CD4-positive, alpha-beta T cell treated with Interleukin-17A for 4 hours (primary cell): ENCODE data around the gene MED13L.

Experiments
- DNase-seq: peaks from one replicate; pipeline ENCODE4 v3.0.0-alpha.2; 2020; ENCODE audit warnings: mixed read lengths

MED13L gene

DNA sequence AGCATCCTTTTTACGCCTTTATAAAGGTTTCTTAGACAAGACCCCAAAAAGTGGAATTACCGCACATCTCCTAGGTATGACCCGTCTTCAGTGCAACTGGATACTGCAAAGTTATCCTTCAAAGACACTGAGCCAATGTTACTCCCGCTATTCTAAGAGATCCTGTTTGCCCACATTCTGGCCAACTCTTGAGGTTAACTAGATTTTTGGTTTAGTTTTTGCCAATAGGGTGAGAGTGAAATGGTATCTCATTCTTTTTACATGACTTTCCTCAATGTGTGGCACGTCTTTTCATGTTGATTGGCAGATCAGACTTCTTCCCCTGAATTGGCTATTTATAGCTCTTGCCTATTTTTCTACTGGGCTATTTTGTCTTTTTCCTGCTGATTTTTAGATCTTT lies 347.2 kb downstream of the MED13L start:
- DNase-seq: no peak

DNA sequence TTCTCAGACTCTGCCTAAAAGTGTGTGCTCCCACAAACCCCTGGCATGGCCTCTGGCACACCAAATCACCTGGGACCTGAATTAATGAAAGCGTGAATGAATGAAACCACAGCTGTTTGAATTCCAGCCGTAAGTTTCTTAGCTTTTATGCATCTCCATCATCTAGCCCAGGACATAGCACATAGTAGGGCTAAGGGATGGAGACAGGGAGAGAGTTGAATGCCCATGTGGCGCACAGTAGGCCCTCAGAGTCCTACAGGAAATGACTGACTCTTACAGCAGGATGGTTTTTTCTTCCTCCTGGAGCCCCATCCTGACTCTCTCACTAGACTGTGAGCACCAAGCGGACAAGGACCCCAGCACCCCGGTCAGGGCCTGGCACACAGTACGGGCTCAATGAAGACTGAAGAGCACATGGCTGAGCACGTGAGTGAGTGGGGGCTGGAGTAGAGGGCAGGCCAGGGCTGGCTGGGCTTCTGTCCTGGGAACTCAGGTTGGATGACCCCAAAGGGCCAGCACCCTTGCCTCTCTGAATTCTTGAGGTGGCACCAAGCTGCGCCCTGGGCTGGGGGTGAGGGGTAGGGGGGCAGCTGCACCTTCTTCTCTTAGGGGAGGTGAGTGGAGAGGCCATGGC lies 351.3 kb downstream of the MED13L start:
- no peak for DNase-seq

DNA sequence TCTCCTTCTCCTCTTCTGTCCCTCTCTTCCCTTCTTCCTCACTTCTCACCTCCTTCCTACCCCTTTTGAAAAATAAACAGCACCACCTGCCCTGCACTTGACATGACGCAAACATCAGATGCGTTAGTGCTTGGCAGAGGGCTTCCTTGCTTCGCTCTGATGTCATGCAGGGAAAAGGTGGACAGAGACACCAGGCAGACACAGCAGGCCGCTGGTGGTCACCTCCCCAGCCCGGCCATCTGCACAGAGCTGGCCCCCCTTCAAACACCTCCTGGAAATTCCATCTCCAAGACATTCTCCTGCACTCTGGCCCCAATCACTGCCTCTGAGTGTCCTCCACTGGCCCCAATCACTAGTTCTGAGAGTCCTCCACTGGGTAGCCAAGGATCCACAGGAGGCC lies 353.6 kb downstream of the MED13L start:
- no peak for DNase-seq

DNA sequence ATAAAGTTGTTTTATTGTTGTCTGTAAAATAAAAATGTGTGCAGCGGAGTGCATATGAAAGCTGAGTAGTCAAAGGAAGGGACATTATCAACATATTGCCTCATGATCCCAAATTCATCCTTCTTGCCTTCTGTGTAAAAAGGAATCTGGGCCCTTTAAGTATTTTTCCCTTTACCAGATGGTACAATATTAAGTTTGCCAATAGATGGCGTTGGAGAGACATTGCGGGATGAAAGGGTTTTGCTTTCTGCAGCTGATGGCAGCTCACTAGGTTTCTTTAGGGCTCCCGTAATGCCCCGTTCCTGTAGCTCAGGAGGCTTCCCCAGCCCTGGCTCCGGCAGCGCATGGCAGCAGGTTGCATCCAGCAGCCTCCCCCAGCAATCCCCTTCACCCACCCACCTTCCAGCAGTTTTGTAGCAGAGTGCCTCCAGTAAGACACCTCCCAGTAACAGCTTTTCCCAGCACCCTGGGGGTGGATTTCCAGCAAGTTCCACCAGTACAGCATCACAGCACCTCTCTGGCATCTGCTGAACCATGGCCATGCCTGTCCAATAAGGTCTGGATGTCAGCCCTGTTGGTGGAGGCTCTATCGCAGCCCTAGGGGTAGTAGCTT lies 354.4 kb downstream of the MED13L start:
- DNase-seq: no peak

DNA sequence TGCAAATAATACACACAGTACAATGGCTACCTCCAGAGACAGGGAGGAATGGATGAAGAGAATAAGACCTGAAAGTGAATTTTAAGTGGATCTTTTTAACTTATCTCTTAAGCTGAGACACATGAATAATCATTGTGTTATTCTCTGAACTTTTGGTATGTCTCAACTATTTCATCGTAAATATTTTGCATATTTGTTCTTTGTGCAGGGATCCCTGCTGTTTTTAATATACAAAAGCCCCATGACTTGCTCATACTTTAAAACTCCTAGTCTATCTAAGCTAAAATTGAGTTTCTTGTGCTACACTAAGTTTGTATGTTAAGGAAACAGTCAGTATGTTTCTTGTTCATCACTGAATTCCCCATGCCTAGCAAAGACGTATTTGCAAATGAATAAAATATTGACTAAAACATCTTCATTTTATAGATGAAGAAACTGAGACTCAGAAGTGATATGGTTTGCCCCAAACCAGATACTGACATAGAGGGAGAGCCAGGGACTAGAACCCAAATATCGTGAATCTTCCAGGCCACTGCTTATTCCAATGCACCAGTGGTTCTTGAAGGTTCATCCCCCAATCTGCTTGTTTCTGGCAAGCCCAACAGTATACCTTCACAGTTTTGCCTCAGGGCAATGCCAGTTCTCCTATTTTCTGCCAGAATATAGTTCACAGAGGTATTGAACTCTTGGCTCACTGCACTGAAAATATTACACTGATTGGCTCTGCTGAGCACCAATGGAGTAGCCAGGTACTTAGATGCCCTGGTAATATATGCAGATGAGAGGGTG lies 356.9 kb downstream of the MED13L start:
- DNase-seq: no peak

DNA sequence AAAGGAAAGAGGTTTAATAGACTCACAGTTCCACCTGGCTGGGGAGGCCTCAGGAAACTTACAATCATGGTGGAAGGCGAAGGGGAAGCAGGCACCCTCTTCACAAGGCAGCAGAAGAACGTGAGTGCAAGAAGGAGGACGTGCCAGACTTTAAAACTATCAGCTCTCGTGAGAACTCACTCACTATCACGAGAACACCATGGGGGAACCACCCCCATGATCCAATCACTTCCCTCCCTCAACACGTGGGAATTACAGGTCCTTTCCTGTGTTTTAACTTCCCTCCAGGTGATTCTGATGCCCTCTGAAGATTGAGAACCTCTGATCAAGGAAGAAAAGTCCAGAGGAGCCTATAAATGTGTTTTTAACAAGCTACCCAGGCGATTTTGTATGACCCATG lies 358.7 kb downstream of the MED13L start:
- no peak for DNase-seq

DNA sequence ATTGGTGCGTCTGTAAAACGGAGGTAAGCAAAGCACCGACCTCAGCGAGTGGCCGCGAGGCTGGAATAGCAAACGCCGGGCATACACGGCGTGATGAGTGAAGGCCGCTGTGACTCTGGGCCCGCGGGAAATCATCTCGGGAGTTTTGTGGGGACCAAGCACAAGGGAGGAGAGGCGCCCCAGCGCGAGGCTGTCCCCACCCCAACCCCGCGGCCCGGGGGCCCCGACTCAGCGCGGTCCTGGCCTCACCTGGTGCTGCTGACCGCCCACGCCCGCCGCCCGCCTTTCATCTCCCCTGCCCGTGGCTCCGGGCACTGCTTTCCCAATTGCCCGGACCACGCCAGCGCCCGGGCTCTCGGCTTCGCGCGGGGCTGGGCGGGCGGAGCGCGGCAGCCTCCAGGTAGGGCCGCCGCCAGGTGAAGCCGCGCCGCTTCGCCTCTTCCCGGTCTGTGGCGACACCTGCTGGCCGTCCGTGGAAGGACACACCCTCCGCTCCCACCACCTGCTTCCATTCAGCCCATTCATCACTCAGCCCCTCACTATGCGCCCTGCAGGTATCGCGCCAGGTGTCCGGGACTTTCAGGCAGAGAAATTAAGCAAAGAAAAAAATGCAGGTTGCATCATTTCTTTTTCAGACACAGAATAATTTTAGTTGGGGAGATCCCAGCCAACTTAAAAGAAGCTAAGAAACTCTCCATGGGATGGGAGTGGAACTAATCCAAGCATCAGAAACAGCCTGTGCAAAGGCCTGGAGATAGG lies 360.4 kb downstream of the MED13L start:
- peak; percentile 78 for DNase-seq

DNA sequence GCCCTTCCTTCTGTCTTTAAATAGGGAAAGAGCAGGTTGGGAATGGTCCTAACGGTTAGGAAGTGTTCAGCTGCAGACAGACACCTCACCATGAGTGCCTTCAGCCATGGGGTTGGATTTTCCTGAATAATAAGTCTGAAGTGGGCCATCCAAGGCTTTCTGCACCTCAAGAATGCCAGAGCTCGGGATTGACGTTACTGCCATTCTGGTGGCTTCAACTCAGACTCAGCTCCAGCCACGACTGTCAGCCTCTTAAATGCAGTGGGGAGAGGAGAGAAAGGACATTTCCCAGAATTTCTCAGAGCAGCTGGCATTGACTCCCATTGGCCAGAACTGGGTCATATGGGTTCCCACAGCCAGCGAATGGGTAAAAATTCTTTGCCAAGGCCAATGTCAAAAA lies 363.4 kb downstream of the MED13L start:
- DNase-seq: no peak

DNA sequence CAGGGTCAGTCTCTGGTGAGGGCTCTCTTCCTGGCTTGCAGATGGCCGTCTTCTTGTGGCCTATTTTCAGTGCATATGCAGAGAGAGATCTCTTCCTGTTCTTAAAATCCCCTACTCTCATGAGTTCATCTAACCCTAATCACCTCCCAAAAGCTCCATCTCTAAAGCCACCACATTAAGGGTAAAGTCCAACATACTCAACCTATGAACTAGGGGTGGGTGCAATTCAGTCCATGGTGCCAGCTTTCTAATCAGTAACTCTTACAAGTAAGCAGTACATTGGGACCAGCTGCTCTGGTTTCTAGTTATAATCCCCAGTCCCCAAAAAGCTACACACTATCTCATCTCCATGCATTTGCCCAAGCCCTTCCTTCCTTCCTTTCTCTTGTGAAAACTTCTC lies 365.1 kb downstream of the MED13L start:
- no peak for DNase-seq

DNA sequence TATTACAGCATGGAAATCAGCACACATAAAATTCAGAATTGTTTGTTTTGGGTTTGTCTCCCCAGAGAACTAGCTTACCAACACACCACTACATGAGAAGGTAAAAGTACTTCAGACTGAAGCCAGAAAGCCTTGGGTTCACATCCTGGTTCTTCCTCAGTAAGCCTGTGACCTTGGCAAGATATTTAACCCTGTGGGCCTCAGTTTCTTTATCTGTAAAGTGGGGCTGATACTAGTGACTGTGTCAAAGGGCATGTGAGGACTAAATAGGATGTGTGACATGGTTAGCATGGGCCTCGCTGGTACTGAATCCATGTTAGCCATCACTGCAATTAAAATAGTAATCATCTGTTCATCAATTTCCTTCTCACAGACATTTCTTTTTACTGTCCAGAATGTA lies 366.1 kb downstream of the MED13L start:
- no peak for DNase-seq

DNA sequence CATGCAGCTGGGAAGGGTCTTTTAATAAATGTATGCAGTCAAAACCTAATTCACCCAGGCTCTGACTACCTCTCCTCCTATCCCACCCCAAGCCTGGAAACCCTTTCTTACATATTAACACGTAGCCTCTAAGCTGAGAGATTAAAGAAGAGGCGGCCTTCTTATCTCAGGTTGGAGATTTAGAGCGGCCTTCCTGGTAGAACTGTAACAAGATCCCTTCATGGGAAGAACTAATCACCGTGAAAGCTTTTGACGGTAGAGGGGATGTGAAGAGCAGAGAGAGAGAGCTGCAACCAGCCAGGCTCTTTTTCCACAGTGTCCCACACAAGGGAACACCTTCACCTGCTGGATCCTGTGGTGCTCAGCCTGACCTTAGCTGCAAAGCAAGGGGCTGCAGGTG lies 367.4 kb downstream of the MED13L start:
- no peak for DNase-seq
